Natural killer cell treated with Interleukin-12 subunit alpha and Interleukin-12 subunit beta and Interleukin-15 and Interleukin-18, amount 100 ng/mL, for 72 hours (primary cell): ENCODE data around the gene HRNR. TPM values are rescaled to one million over a fixed set of nuclear protein-coding genes. Genes with fewer than 3 reads are reported as not detected.

Source experiments
- total RNA-seq, 2 donors: library from RNA; stranded (reverse); gene quantifications; one replicate each; pipeline ENCODE4 v1.2.3, GENCODE V29; 2022

HRNR gene
- total RNA-seq, 2 donors from 2014 or later, result not detected

Other genes starting within 250 kb of the HRNR start
- 100 to 1,000 TPM; 152 to 263 TPM for gene S100A10, start 230.3 kb downstream of the HRNR start, total RNA-seq
- 100 to 1,000 TPM; 113 to 239 TPM for gene S100A11, start 187.2 kb downstream of the HRNR start, total RNA-seq
- gene TCHHL1, start 135.1 kb downstream of the HRNR start, total RNA-seq, result not detected
- under 1 TPM in 1 of 2 donors, not detected in 1; 0.08 TPM for gene TCHH, start 108.7 kb downstream of the HRNR start, total RNA-seq
- gene RPTN, start 65.0 kb downstream of the HRNR start, total RNA-seq, result not detected
- gene FLG, start 101.0 kb upstream of the HRNR start, total RNA-seq, result not detected
- not detected for gene FLG2, start 135.8 kb upstream of the HRNR start, total RNA-seq
- gene CRNN, start 190.1 kb upstream of the HRNR start, total RNA-seq, result not detected